ENCODE results near the gene EXTL1. TPM values are rescaled to one million over a fixed set of nuclear protein-coding genes. Genes with fewer than 3 reads are reported as not detected.

Gene EXTL1
- total and polyA plus RNA-seq, 2 donors (not counting 3 experiments of a cell fraction or from before 2014, with no cell fraction given), result not detected

- H3K79me2 ChIP-seq (ENCODE audit: control insufficient read depth, insufficient read depth, low read length), result no peaks in the 10 kb centered on the region
- BruUV-seq (replicated peaks), result no TSS peak
- no peak overlapping the region for H2AFZ ChIP-seq (ENCODE audit: low read depth, low read length)
- FAIRE-seq, result no peak
- peaks cover 15% of the 10 kb centered on the region for H3K4me1 ChIP-seq (ENCODE audit: control insufficient read depth, extremely low read depth, insufficient read depth, low read length)
- H3K9me1 ChIP-seq (replicated peaks; ENCODE audit: control insufficient read depth, extremely low read depth, insufficient read depth, low read length), result no peaks in the 10 kb centered on the region
- H3K9ac ChIP-seq (replicated peaks; ENCODE audit: extremely low read depth, insufficient read depth, low read length), result no peak overlapping the region
- no peaks in the 10 kb centered on the region for H4K20me1 ChIP-seq (replicated peaks; ENCODE audit: control insufficient read depth, extremely low read depth, insufficient read depth, low read length)
- peaks cover 0 to 3% of the 10 kb centered on the region in 2 experiments for H3K27me3 ChIP-seq (ENCODE audit: control insufficient read depth in 2 of 2, insufficient read depth in 2 of 2, low read length in 2 of 2)
- TF ChIP-seq EZH2 (IDR thresholded peaks at IDR 0.05; ENCODE audit: borderline replicate concordance, low read depth, low read length, severe bottlenecking) (no peak), POLR2A (IDR thresholded peaks at IDR 0.05; ENCODE audit: low read depth, low read length) (no peak), FOS (IDR thresholded peaks at IDR 0.05; ENCODE audit: borderline replicate concordance, insufficient read depth, low read length) (no peak), MYC (IDR thresholded peaks at IDR 0.05; ENCODE audit: low read depth, low read length) (no peak), POLR2AphosphoS5 (IDR thresholded peaks at IDR 0.05; ENCODE audit: insufficient read depth, low read depth, low read length) (no peak), JUN (IDR thresholded peaks at IDR 0.05; ENCODE audit: borderline replicate concordance, insufficient read depth, insufficient read length, low read depth) (no peak), GATA2 (IDR thresholded peaks at IDR 0.05; ENCODE audit: insufficient read depth, insufficient read length, low read depth, low read length) (no peak)
- TF ChIP-seq, protein P1, sequence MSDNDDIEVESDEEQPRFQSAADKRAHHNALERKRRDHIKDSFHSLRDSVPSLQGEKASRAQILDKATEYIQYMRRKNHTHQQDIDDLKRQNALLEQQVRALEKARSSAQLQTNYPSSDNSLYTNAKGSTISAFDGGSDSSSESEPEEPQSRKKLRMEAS (IDR thresholded peaks at IDR 0.05; ENCODE audit: insufficient read depth, insufficient read length), result no peak
- TF ChIP-seq, protein P2, sequence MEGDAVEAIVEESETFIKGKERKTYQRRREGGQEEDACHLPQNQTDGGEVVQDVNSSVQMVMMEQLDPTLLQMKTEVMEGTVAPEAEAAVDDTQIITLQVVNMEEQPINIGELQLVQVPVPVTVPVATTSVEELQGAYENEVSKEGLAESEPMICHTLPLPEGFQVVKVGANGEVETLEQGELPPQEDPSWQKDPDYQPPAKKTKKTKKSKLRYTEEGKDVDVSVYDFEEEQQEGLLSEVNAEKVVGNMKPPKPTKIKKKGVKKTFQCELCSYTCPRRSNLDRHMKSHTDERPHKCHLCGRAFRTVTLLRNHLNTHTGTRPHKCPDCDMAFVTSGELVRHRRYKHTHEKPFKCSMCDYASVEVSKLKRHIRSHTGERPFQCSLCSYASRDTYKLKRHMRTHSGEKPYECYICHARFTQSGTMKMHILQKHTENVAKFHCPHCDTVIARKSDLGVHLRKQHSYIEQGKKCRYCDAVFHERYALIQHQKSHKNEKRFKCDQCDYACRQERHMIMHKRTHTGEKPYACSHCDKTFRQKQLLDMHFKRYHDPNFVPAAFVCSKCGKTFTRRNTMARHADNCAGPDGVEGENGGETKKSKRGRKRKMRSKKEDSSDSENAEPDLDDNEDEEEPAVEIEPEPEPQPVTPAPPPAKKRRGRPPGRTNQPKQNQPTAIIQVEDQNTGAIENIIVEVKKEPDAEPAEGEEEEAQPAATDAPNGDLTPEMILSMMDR (IDR thresholded peaks at IDR 0.05; ENCODE audit: extremely low read depth in 1 of 2, insufficient read depth in 1 of 2, low read depth in 1 of 2, low read length in 2 of 2), result no peak
- H3K4me3 ChIP-seq (replicated peaks in 1 of 3; ENCODE audit: insufficient read depth in 1 of 3, low read depth in 1 of 3, low read length in 3 of 3), result no peak overlapping the region
- no peak overlapping the region for H3K27ac ChIP-seq (ENCODE audit: insufficient read depth, low read depth, low read length)
- ChIA-PET CTCF (interaction anchor here (0.9 to 1.7 kb wide), 2 partner anchors 113 to 138 kb away, joined by 3 to 4 read pairs; partner anchors contain the start of gene ZNF593), POLR2A (no interaction called here)
- no peaks in the 10 kb centered on the region for H3K36me3 ChIP-seq (ENCODE audit: control insufficient read depth in 2 of 2, extremely low read depth in 1 of 2, insufficient read depth in 2 of 2, low read length in 2 of 2)
- intact Hi-C loops (cut with micrococcal nuclease) (no loop called here), dilution Hi-C loops (cut with MboI; ENCODE audit: extremely low pct_ligation_motif_present, low sequenced_read_pairs) (no loop called here)
- H3K9me3 ChIP-seq (replicated peaks; ENCODE audit: control insufficient read depth, insufficient read depth, low read length), result no peaks in the 10 kb centered on the region
- no peak overlapping the region for H3K4me2 ChIP-seq (ENCODE audit: insufficient read depth, low read length)
- no peak for DNase-seq (ENCODE audit: low read depth, low spot score)
Measured at GRCh38 chr1:26031611-26032220, 10.1 kb downstream of the EXTL1 start.
